ENCODE measurements around the gene CCDC106.

CCDC106 gene

GRCh38 chr19:55660991-55661390, 13.0 kb downstream of the CCDC106 start:
- no peak overlapping the region for H3K9ac ChIP-seq (ENCODE audit: low read length)
- peaks cover 44% of the 10 kb centered on the region for H3K36me3 ChIP-seq (ENCODE audit: control insufficient read depth, insufficient read depth, low read length)
- H3K4me3 ChIP-seq (ENCODE audit: low read length): no peak overlapping the region
- H3K4me1 ChIP-seq (ENCODE audit: control insufficient read depth, insufficient read depth, low read length): peaks cover 17% of the 10 kb centered on the region
- H3K27me3 ChIP-seq (ENCODE audit: control insufficient read depth, insufficient read depth, low read length): no peaks in the 10 kb centered on the region
- no peak overlapping the region for H3K27ac ChIP-seq (ENCODE audit: low read depth, low read length)

GRCh38 chr19:55661826-55662225, 13.8 kb downstream of the CCDC106 start:
- H3K27me3 ChIP-seq (ENCODE audit: control insufficient read depth, insufficient read depth, low read length): no peaks in the 10 kb centered on the region
- no peak overlapping the region for H3K9ac ChIP-seq (ENCODE audit: low read length)
- H3K36me3 ChIP-seq (ENCODE audit: control insufficient read depth, insufficient read depth, low read length): peaks cover 46% of the 10 kb centered on the region
- no peak overlapping the region for H3K4me3 ChIP-seq (ENCODE audit: low read length)
- no peak overlapping the region for H3K27ac ChIP-seq (ENCODE audit: low read depth, low read length)
- peaks cover 9% of the 10 kb centered on the region for H3K4me1 ChIP-seq (ENCODE audit: control insufficient read depth, insufficient read depth, low read length)

- Histone ChIP-seq H3K4me3 (ENCODE audit: low read length) (no peak overlapping the region), H3K36me3 (ENCODE audit: control insufficient read depth, insufficient read depth, low read length) (peaks cover 58% of the 10 kb centered on the region), H3K9ac (ENCODE audit: low read length) (no peak overlapping the region), H3K27ac (ENCODE audit: low read depth, low read length) (no peak overlapping the region), H3K4me1 (ENCODE audit: control insufficient read depth, insufficient read depth, low read length) (no peaks in the 10 kb centered on the region), H3K27me3 (ENCODE audit: control insufficient read depth, insufficient read depth, low read length) (no peaks in the 10 kb centered on the region)
These were observed 16.0 kb downstream of the CCDC106 start for GRCh38 chr19:55663846-55664536.

- Histone ChIP-seq H3K9ac (ENCODE audit: low read length) (no peak overlapping the region), H3K4me3 (ENCODE audit: low read length) (no peak overlapping the region), H3K27me3 (ENCODE audit: control insufficient read depth, insufficient read depth, low read length) (no peaks in the 10 kb centered on the region), H3K36me3 (ENCODE audit: control insufficient read depth, insufficient read depth, low read length) (peaks cover 66% of the 10 kb centered on the region), H3K4me1 (ENCODE audit: control insufficient read depth, insufficient read depth, low read length) (no peaks in the 10 kb centered on the region), H3K27ac (ENCODE audit: low read depth, low read length) (no peak overlapping the region)
These were observed 18.5 kb downstream of the CCDC106 start for GRCh38 chr19:55666343-55667005.

GRCh38 chr19:55667006-55667381, 19.0 kb downstream of the CCDC106 start:
- H3K9ac ChIP-seq (ENCODE audit: low read length): no peak overlapping the region
- H3K36me3 ChIP-seq (ENCODE audit: control insufficient read depth, insufficient read depth, low read length): peaks cover 61% of the 10 kb centered on the region
- no peaks in the 10 kb centered on the region for H3K4me1 ChIP-seq (ENCODE audit: control insufficient read depth, insufficient read depth, low read length)
- H3K27me3 ChIP-seq (ENCODE audit: control insufficient read depth, insufficient read depth, low read length): no peaks in the 10 kb centered on the region
- no peak overlapping the region for H3K27ac ChIP-seq (ENCODE audit: low read depth, low read length)
- no peak overlapping the region for H3K4me3 ChIP-seq (ENCODE audit: low read length)

- Histone ChIP-seq H3K4me1 (ENCODE audit: control insufficient read depth, insufficient read depth, low read length) (no peaks in the 10 kb centered on the region), H3K4me3 (ENCODE audit: low read length) (no peak overlapping the region), H3K27me3 (ENCODE audit: control insufficient read depth, insufficient read depth, low read length) (no peaks in the 10 kb centered on the region), H3K27ac (ENCODE audit: low read depth, low read length) (no peak overlapping the region), H3K36me3 (ENCODE audit: control insufficient read depth, insufficient read depth, low read length) (peaks cover 62% of the 10 kb centered on the region), H3K9ac (ENCODE audit: low read length) (no peak overlapping the region)
These were observed 19.5 kb downstream of the CCDC106 start for GRCh38 chr19:55667511-55667910.

- H3K4me3 ChIP-seq (ENCODE audit: low read length): no peak overlapping the region
- no peaks in the 10 kb centered on the region for H3K27me3 ChIP-seq (ENCODE audit: control insufficient read depth, insufficient read depth, low read length)
- no peak overlapping the region for H3K27ac ChIP-seq (ENCODE audit: low read depth, low read length)
- H3K9ac ChIP-seq (ENCODE audit: low read length): no peak overlapping the region
- H3K4me1 ChIP-seq (ENCODE audit: control insufficient read depth, insufficient read depth, low read length): no peaks in the 10 kb centered on the region
- H3K36me3 ChIP-seq (ENCODE audit: control insufficient read depth, insufficient read depth, low read length): peaks cover 57% of the 10 kb centered on the region
These were observed 19.9 kb downstream of the CCDC106 start for GRCh38 chr19:55667958-55668357.

- Histone ChIP-seq H3K27ac (ENCODE audit: low read depth, low read length) (no peak overlapping the region), H3K9ac (ENCODE audit: low read length) (no peak overlapping the region), H3K27me3 (ENCODE audit: control insufficient read depth, insufficient read depth, low read length) (no peaks in the 10 kb centered on the region), H3K36me3 (ENCODE audit: control insufficient read depth, insufficient read depth, low read length) (peaks cover 49% of the 10 kb centered on the region), H3K4me3 (ENCODE audit: low read length) (no peak overlapping the region), H3K4me1 (ENCODE audit: control insufficient read depth, insufficient read depth, low read length) (no peaks in the 10 kb centered on the region)
These were observed 20.8 kb downstream of the CCDC106 start for GRCh38 chr19:55668603-55669348.

GRCh38 chr19:55669418-55670279, 21.6 kb downstream of the CCDC106 start:
- Histone ChIP-seq H3K27ac (ENCODE audit: low read depth, low read length) (no peak overlapping the region), H3K27me3 (ENCODE audit: control insufficient read depth, insufficient read depth, low read length) (no peaks in the 10 kb centered on the region), H3K9ac (ENCODE audit: low read length) (no peak overlapping the region), H3K4me1 (ENCODE audit: control insufficient read depth, insufficient read depth, low read length) (no peaks in the 10 kb centered on the region), H3K4me3 (ENCODE audit: low read length) (no peak overlapping the region), H3K36me3 (ENCODE audit: control insufficient read depth, insufficient read depth, low read length) (peaks cover 42% of the 10 kb centered on the region)

GRCh38 chr19:55670280-55671053, 22.5 kb downstream of the CCDC106 start:
- Histone ChIP-seq H3K9ac (ENCODE audit: low read length) (no peak overlapping the region), H3K27ac (ENCODE audit: low read depth, low read length) (no peak overlapping the region), H3K4me3 (ENCODE audit: low read length) (no peak overlapping the region), H3K27me3 (ENCODE audit: control insufficient read depth, insufficient read depth, low read length) (no peaks in the 10 kb centered on the region), H3K4me1 (ENCODE audit: control insufficient read depth, insufficient read depth, low read length) (no peaks in the 10 kb centered on the region), H3K36me3 (ENCODE audit: control insufficient read depth, insufficient read depth, low read length) (peaks cover 37% of the 10 kb centered on the region)

GRCh38 chr19:55671054-55671378, 23.0 kb downstream of the CCDC106 start:
- no peak overlapping the region for H3K27ac ChIP-seq (ENCODE audit: low read depth, low read length)
- no peaks in the 10 kb centered on the region for H3K27me3 ChIP-seq (ENCODE audit: control insufficient read depth, insufficient read depth, low read length)
- no peak overlapping the region for H3K9ac ChIP-seq (ENCODE audit: low read length)
- peaks cover 35% of the 10 kb centered on the region for H3K36me3 ChIP-seq (ENCODE audit: control insufficient read depth, insufficient read depth, low read length)
- peaks cover 4% of the 10 kb centered on the region for H3K4me1 ChIP-seq (ENCODE audit: control insufficient read depth, insufficient read depth, low read length)
- no peak overlapping the region for H3K4me3 ChIP-seq (ENCODE audit: low read length)

All from rectal smooth muscle tissue (tissue), 1 donor.